Keratinocyte (primary cell): ENCODE measurements around the gene GPBAR1. TPM values are rescaled to one million over a fixed set of nuclear protein-coding genes. Genes with fewer than 3 reads are reported as not detected.

Source experiments
- DNase-seq: peaks from one replicate; pipeline ENCODE4 v3.0.0-alpha.2; 2011; ENCODE audit warnings: low read depth, missing footprints, low spot score
- FAIRE-seq: peaks from 2 replicates; lab custom pipeline; 2011; peaks lifted over from hg19 to GRCh38; lab: Jason Lieb, UNC
- H2AFZ ChIP-seq: 2 replicates; pipeline ENCODE4 v1.6.0; 2012; ENCODE audit warnings: low read length, control low read depth, inconsistent platforms; ENCODE audit not compliant: control insufficient read depth
- H3K27ac ChIP-seq: 2 replicates; pipeline ENCODE4 v1.5.1; 2011; ENCODE audit warnings: low read length; ENCODE audit not compliant: control insufficient read depth, insufficient read depth
- H3K27me3 ChIP-seq: 3 replicates; pipeline ENCODE4 v1.6.0; 2011; ENCODE audit warnings: low read length; ENCODE audit not compliant: control insufficient read depth, insufficient read depth; ENCODE audit errors: extremely low read depth
- H3K36me3 ChIP-seq, 2 experiments: 2 replicates in 1 of 2; 3 replicates in 1 of 2; pipeline ENCODE4 v1.5.1; 2011; ENCODE audit warnings: low read length in 2 of 2, mild to moderate bottlenecking in 1 of 2; ENCODE audit not compliant: control insufficient read depth in 2 of 2, insufficient read depth in 2 of 2; ENCODE audit errors: extremely low read depth in 1 of 2
- H3K4me1 ChIP-seq: 3 replicates; pipeline ENCODE4 v1.5.1; 2011; ENCODE audit warnings: low read length; ENCODE audit not compliant: control insufficient read depth, insufficient read depth; ENCODE audit errors: extremely low read depth
- H3K4me2 ChIP-seq: 3 replicates; pipeline ENCODE4 v1.6.0; 2011; ENCODE audit warnings: low read depth, low read length; ENCODE audit not compliant: control insufficient read depth, insufficient read depth; ENCODE audit errors: extremely low read depth
- H3K4me3 ChIP-seq, 3 experiments: fragments of 200-600 bp in 1 of 3; sonication (generic) in 1 of 3; 2 replicates in 2 of 3; 3 replicates in 1 of 3; pipeline ENCODE4 v1.5.1; 2011 to 2016; ENCODE audit warnings: low read length in 3 of 3, mild to moderate bottlenecking in 3 of 3, control low read depth in 2 of 3, inconsistent platforms in 1 of 3, low read depth in 1 of 3, mixed read lengths in 1 of 3, mixed run types in 1 of 3, moderate library complexity in 1 of 3; ENCODE audit not compliant: control insufficient read depth in 2 of 3, insufficient read depth in 2 of 3; ENCODE audit errors: extremely low read depth in 1 of 3
- H3K79me2 ChIP-seq: 2 replicates; pipeline ENCODE4 v1.6.0; 2012; ENCODE audit warnings: low read length; ENCODE audit not compliant: control insufficient read depth, insufficient read depth
- H3K9ac ChIP-seq: 3 replicates; pipeline ENCODE4 v1.6.0; 2011; ENCODE audit warnings: low read length; ENCODE audit not compliant: control insufficient read depth, insufficient read depth; ENCODE audit errors: extremely low read depth
- H3K9me1 ChIP-seq: 3 replicates; pipeline ENCODE4 v1.6.0; 2011; ENCODE audit warnings: low read length; ENCODE audit not compliant: control insufficient read depth, insufficient read depth; ENCODE audit errors: extremely low read depth
- H3K9me3 ChIP-seq: 2 replicates; pipeline ENCODE4 v1.5.1; 2012; ENCODE audit warnings: low read depth, low read length; ENCODE audit not compliant: control insufficient read depth
- H4K20me1 ChIP-seq: 3 replicates; pipeline ENCODE4 v1.6.0; 2011; ENCODE audit warnings: low read length; ENCODE audit not compliant: control insufficient read depth, insufficient read depth; ENCODE audit errors: extremely low read depth
- EZH2 ChIP-seq: IDR thresholded peaks from one replicate; pipeline ENCODE4 v1.6.1; 2012; ENCODE audit warnings: inconsistent platforms, mild to moderate bottlenecking, low read length, moderate library complexity
- dilution Hi-C: fragments of 300-500 bp; cut with MboI; formaldehyde crosslinking; loops from one replicate; pipeline ENCODE4 v1.7.0; 2020; ENCODE audit warnings: low sequenced_read_pairs; ENCODE audit not compliant: extremely low pct_ligation_motif_present
- polyA plus RNA-seq, 5 experiments: library from polyadenylated mRNA; depleted of rRNA in 3 of 5; stranded (reverse) in 3 of 5; stranded (forward) in 1 of 5; unstranded in 1 of 5; fragments of >200 nt; gene quantifications; 1 replicate in 1 of 5; 2 replicates in 3 of 5; 3 replicates in 1 of 5; pipeline versions ENCODE4 v1.2.1 to v1.2.3, GENCODE V29; 2011 to 2012; ENCODE audit warnings: missing spikeins in 2 of 5, low read depth in 1 of 5, low replicate concordance in 1 of 5
- TF ChIP-seq, protein P1 (sequence below), 3 experiments: IDR thresholded peaks in 1 of 3; conservative IDR thresholded peaks in 1 of 3; optimal IDR thresholded peaks in 1 of 3; 2 replicates in 2 of 3; 3 replicates in 1 of 3; pipeline versions ENCODE3 to v1.5.1; 2011; ENCODE audit warnings: low read length in 3 of 3, mild to moderate bottlenecking in 3 of 3, moderate library complexity in 2 of 3, control low read depth in 1 of 3, inconsistent platforms in 1 of 3; ENCODE audit not compliant: insufficient read depth in 2 of 3; ENCODE audit errors: extremely low read depth in 1 of 3

GPBAR1 gene
- polyA plus RNA-seq, 1 donor (not counting 4 experiments of a cell fraction or from before 2014, with no cell fraction given) = 0.12 TPM

DNA sequence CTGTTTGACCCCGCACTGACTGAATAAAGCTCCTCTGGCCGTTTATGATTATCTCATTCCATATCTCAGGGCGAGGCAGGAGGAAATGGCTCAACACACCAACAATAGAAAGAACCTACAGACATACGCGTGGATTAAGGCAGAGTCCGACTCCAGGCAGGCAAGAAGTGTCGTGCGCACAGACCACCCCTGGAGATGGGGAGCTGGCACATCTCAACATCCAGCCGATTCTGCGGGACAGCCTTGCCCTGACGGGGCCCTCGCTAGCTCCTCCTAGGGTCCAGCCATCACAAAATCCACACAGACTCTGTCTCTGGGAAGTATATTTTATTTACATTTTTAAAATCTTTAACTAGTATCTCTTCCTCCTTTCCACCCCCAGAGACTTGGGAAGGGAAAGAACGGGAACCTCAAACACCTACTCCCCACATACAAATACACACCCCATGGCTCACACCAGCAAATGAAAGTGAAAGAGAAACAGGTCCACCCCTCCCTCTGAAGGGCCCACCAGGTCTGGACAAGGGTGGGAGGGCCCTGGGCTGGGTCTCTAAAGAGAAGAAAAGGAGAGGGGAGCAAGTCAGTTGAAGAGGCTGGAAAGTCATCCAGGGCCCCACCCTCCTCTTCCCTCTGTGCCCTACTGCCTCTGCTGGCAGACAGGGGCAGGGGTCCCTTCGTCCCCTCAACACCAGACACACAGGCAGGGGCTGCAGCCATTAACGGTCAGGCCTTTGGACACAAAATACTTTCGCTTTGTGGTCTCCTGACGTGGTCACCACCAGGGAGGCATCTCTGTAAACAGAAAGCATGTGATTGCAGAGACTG lies 3.2 kb downstream of the GPBAR1 start:
- Histone ChIP-seq H3K27me3 (no peaks in the 10 kb centered on the region), H4K20me1 (peaks cover 3% of the 10 kb centered on the region), H3K9me1 (no peaks in the 10 kb centered on the region), H3K4me2 (no peak overlapping the region), H3K36me3 (peaks cover 29 to 31% of the 10 kb centered on the region in 2 experiments), H3K4me1 (peaks cover 4% of the 10 kb centered on the region), H3K79me2 (peaks cover 6% of the 10 kb centered on the region), H3K27ac (no peak overlapping the region), H3K9ac (no peak overlapping the region), H2AFZ (no peak overlapping the region), H3K4me3 (no peak overlapping the region), H3K9me3 (no peaks in the 10 kb centered on the region)
- FAIRE-seq (no peak), DNase-seq (no peak)
- dilution Hi-C loops = no loop called here
- TF ChIP-seq EZH2 = no peak
- TF ChIP-seq, protein P1, sequence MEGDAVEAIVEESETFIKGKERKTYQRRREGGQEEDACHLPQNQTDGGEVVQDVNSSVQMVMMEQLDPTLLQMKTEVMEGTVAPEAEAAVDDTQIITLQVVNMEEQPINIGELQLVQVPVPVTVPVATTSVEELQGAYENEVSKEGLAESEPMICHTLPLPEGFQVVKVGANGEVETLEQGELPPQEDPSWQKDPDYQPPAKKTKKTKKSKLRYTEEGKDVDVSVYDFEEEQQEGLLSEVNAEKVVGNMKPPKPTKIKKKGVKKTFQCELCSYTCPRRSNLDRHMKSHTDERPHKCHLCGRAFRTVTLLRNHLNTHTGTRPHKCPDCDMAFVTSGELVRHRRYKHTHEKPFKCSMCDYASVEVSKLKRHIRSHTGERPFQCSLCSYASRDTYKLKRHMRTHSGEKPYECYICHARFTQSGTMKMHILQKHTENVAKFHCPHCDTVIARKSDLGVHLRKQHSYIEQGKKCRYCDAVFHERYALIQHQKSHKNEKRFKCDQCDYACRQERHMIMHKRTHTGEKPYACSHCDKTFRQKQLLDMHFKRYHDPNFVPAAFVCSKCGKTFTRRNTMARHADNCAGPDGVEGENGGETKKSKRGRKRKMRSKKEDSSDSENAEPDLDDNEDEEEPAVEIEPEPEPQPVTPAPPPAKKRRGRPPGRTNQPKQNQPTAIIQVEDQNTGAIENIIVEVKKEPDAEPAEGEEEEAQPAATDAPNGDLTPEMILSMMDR (optimal IDR thresholded peaks at IDR 0.05 in 1 of 3, IDR thresholded peaks at IDR 0.05 in 1 of 3, conservative IDR thresholded peaks at IDR 0.05 in 1 of 3; ENCODE audit: extremely low read depth in 1 of 3, insufficient read depth in 2 of 3, low read length in 3 of 3) = no peak

DNA sequence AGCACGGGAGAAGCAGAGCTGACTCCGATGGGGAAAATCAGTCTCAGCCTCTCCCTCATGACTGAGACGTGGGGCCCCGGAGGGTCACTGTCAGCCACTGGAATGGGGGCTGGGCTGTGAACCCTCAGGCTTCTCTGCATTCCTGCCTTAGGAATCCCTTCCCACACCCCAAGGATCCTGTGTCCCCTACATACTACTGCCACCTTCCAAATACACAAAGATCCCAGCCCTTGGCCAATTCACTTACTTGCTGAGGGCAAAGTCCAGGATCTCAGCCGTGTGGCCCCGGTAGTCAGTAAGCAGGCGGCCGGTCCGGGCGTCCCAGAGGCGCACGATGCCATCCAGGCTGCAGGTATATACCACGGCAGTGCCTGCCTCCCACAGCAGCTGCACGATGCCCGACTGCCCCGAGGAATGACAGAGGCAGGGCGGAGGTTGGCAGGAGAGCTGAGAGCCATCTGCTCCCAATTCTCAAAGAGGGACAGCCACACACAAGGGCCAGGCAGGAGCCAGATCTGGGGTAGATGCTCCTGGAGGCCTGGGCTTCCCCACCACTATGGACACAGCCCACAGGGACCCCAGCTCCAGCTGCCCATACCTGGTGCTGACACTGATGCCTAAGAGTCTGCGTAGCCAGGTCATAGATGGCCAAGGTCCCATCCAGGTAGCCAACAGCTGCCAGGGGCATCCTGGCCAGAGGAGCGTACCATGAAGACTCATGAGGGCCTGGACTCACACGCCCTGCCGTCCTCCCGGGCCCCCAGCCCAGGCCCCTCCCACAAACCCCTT lies 4.2 kb downstream of the GPBAR1 start:
- Histone ChIP-seq H2AFZ (no peak overlapping the region), H3K27ac (no peak overlapping the region), H3K9ac (no peak overlapping the region), H3K4me3 (no peak overlapping the region), H3K79me2 (peaks cover 14% of the 10 kb centered on the region), H3K4me2 (no peak overlapping the region), H3K27me3 (no peaks in the 10 kb centered on the region), H3K4me1 (peaks cover 4% of the 10 kb centered on the region), H3K9me1 (peaks cover 2% of the 10 kb centered on the region), H3K9me3 (no peaks in the 10 kb centered on the region), H3K36me3 (peaks cover 29 to 31% of the 10 kb centered on the region in 2 experiments), H4K20me1 (no peaks in the 10 kb centered on the region)
- dilution Hi-C loops = no loop called here
- DNase-seq (no peak), FAIRE-seq (no peak)
- TF ChIP-seq EZH2 = no peak
- TF ChIP-seq, protein P1 (optimal IDR thresholded peaks at IDR 0.05 in 1 of 3, IDR thresholded peaks at IDR 0.05 in 1 of 3, conservative IDR thresholded peaks at IDR 0.05 in 1 of 3; ENCODE audit: extremely low read depth in 1 of 3, insufficient read depth in 2 of 3, low read length in 3 of 3) = no peak
